ENCODE data around the gene KIF3A. TPM values are rescaled to one million over a fixed set of nuclear protein-coding genes. Genes with fewer than 3 reads are reported as not detected.

KIF3A gene
- total and polyA plus RNA-seq, 2 of the 8 experiments (the other 6 are each of a cell fraction or from before 2014, with no cell fraction given), result 3.1 to 13.1 TPM

DNA sequence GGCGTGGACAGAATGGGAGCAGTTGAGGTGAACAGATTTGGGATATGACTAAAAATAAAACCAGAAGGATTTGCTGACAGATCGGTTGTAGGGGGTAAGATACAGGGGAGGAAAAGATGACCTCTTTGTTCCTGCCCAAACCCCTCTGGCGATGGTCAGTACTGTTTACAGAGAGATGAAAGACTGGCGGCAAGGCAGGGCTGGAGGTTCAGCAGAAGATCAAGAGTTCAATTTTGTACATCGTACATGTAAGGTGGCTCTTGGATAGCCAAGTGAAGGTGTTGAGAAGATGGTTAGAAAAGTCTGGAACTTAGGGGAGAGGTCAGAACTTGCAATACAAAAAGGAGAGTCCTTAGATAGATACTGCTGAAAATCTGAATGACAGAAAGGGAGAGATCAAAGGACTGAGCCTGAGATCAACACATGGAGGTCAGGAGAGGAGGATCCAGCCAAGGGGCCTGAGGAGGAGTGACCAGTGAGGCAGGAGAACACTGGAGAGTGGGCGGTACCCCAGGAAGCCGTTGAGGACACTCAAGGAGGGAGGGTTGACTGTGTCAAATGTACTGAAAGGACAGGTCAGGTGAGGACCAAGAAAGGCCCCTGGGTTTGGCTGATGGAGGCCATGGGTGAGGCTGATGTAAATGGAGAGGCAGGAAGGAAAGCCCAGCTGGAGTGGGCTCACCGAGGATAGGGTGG lies 56.4 kb downstream of the KIF3A start (continued):
- TF ChIP-seq SAP30 (IDR thresholded peaks at IDR 0.05; ENCODE audit: insufficient read depth, insufficient replicate concordance, low read length) (no peak), JUND (IDR thresholded peaks at IDR 0.05; ENCODE audit: low read length) (no peak)
